ENCODE data around the gene ELOVL2. TPM values are rescaled to one million over a fixed set of nuclear protein-coding genes. Genes with fewer than 3 reads are reported as not detected.
"Not testable (repeated sequence)": the region's sequence is repeated elsewhere in the genome, so short reads cannot be mapped to it uniquely, and the experiment has no call there.

ELOVL2 gene
- 0.52 TPM for total RNA-seq

GRCh38 chr6:11043961-11044711 is at the start of gene ELOVL2:
ELOVL2 (minus strand) TSS chr6:11044305; CDS start chr6:11044230, 75 bp downstream.
- H3K27me3 ChIP-seq (ENCODE audit: control insufficient read depth in 3 of 3, insufficient read depth in 3 of 3, low read length in 3 of 3): peaks cover 30 to 39% (median 37%) of the 10 kb centered on the region in 3 donors
- no peaks in the 10 kb centered on the region for H3K9me3 ChIP-seq (ENCODE audit: control insufficient read depth in 3 of 3, low read length in 3 of 3)
- no peaks in the 10 kb centered on the region for H3K36me3 ChIP-seq (ENCODE audit: control insufficient read depth in 3 of 3, insufficient read depth in 3 of 3, low read length in 3 of 3)
- peak within 1 kb of the TSS in 1 of 3 donors; percentile 52 for H3K9ac ChIP-seq (ENCODE audit: low read depth in 1 of 3, low read length in 3 of 3)
- H3K4me1 ChIP-seq (ENCODE audit: control insufficient read depth in 3 of 3, insufficient read depth in 3 of 3, low read length in 3 of 3): no peaks in the 10 kb centered on the region
- peak within 1 kb of the TSS; percentile 40 to 51 (median 46) for H3K4me3 ChIP-seq (ENCODE audit: low read length in 3 of 3)
- no peak within 1 kb of the TSS for H3K27ac ChIP-seq (ENCODE audit: low read depth, low read length)

GRCh38 chr6:11093376-11093625 is 49.2 kb upstream of the ELOVL2 start:
- Histone ChIP-seq H3K4me1 (ENCODE audit: control insufficient read depth in 3 of 3, insufficient read depth in 3 of 3, low read length in 3 of 3) (peaks cover 9 to 16% (median 10%) of the 10 kb centered on the region in 3 donors), H3K36me3 (ENCODE audit: control insufficient read depth in 3 of 3, insufficient read depth in 3 of 3, low read length in 3 of 3) (no peaks in the 10 kb centered on the region), H3K9me3 (ENCODE audit: control insufficient read depth in 3 of 3, low read length in 3 of 3) (no peaks in the 10 kb centered on the region), H3K9ac (ENCODE audit: low read depth in 1 of 3, low read length in 3 of 3) (peak overlapping the region; percentile 85 to 91 (median 87)), H3K4me3 (ENCODE audit: low read length in 3 of 3) (peak overlapping the region; percentile 91 to 99 (median 97)), H3K27me3 (ENCODE audit: control insufficient read depth in 3 of 3, insufficient read depth in 3 of 3, low read length in 3 of 3) (no peaks in the 10 kb centered on the region), H3K27ac (ENCODE audit: low read depth, low read length) (peak overlapping the region; percentile 88)

- H3K27me3 ChIP-seq (ENCODE audit: control insufficient read depth in 3 of 3, insufficient read depth in 3 of 3, low read length in 3 of 3): no peaks in the 10 kb centered on the region
- peak overlapping the region; percentile 85 to 91 (median 87) for H3K9ac ChIP-seq (ENCODE audit: low read depth in 1 of 3, low read length in 3 of 3)
- H3K27ac ChIP-seq (ENCODE audit: low read depth, low read length): peak overlapping the region; percentile 88
- H3K36me3 ChIP-seq (ENCODE audit: control insufficient read depth in 3 of 3, insufficient read depth in 3 of 3, low read length in 3 of 3): no peaks in the 10 kb centered on the region
- peak overlapping the region; percentile 91 to 99 (median 97) for H3K4me3 ChIP-seq (ENCODE audit: low read length in 3 of 3)
- H3K4me1 ChIP-seq (ENCODE audit: control insufficient read depth in 3 of 3, insufficient read depth in 3 of 3, low read length in 3 of 3): peaks cover 9 to 16% (median 10%) of the 10 kb centered on the region in 3 donors
- H3K9me3 ChIP-seq (ENCODE audit: control insufficient read depth in 3 of 3, low read length in 3 of 3): no peaks in the 10 kb centered on the region
Observed at GRCh38 chr6:11092668-11093375, 48.7 kb upstream of the ELOVL2 start.

- not testable (repeated sequence) for H3K27me3 ChIP-seq (ENCODE audit: control insufficient read depth in 3 of 3, insufficient read depth in 3 of 3, low read length in 3 of 3); H3K9me3 ChIP-seq (ENCODE audit: control insufficient read depth in 3 of 3, low read length in 3 of 3); H3K27ac ChIP-seq (ENCODE audit: low read depth, low read length); H3K9ac ChIP-seq (ENCODE audit: low read depth in 1 of 3, low read length in 3 of 3); H3K36me3 ChIP-seq (ENCODE audit: control insufficient read depth in 3 of 3, insufficient read depth in 3 of 3, low read length in 3 of 3); H3K4me3 ChIP-seq (ENCODE audit: low read length in 3 of 3)
- peaks cover 9 to 16% (median 10%) of the 10 kb centered on the region in 3 donors for H3K4me1 ChIP-seq (ENCODE audit: control insufficient read depth in 3 of 3, insufficient read depth in 3 of 3, low read length in 3 of 3)
Observed at GRCh38 chr6:11091141-11091540, 47.0 kb upstream of the ELOVL2 start.

- no peak overlapping the region for H3K27ac ChIP-seq (ENCODE audit: low read depth, low read length)
- no peaks in the 10 kb centered on the region for H3K36me3 ChIP-seq (ENCODE audit: control insufficient read depth in 3 of 3, insufficient read depth in 3 of 3, low read length in 3 of 3)
- H3K4me3 ChIP-seq (ENCODE audit: low read length in 3 of 3): no peak overlapping the region
- H3K9ac ChIP-seq (ENCODE audit: low read depth in 1 of 3, low read length in 3 of 3): no peak overlapping the region
- H3K9me3 ChIP-seq (ENCODE audit: control insufficient read depth in 3 of 3, low read length in 3 of 3): no peaks in the 10 kb centered on the region
- peaks cover under 1 to 11% (median 4%) of the 10 kb centered on the region in 3 donors for H3K4me1 ChIP-seq (ENCODE audit: control insufficient read depth in 3 of 3, insufficient read depth in 3 of 3, low read length in 3 of 3)
- no peaks in the 10 kb centered on the region for H3K27me3 ChIP-seq (ENCODE audit: control insufficient read depth in 3 of 3, insufficient read depth in 3 of 3, low read length in 3 of 3)
Observed at GRCh38 chr6:11089695-11090094, 45.6 kb upstream of the ELOVL2 start.

- H3K9me3 ChIP-seq (ENCODE audit: control insufficient read depth in 3 of 3, low read length in 3 of 3); H3K36me3 ChIP-seq (ENCODE audit: control insufficient read depth in 3 of 3, insufficient read depth in 3 of 3, low read length in 3 of 3); H3K9ac ChIP-seq (ENCODE audit: low read depth in 1 of 3, low read length in 3 of 3); H3K4me3 ChIP-seq (ENCODE audit: low read length in 3 of 3); H3K27me3 ChIP-seq (ENCODE audit: control insufficient read depth in 3 of 3, insufficient read depth in 3 of 3, low read length in 3 of 3); H3K27ac ChIP-seq (ENCODE audit: low read depth, low read length); H3K4me1 ChIP-seq (ENCODE audit: control insufficient read depth in 3 of 3, insufficient read depth in 3 of 3, low read length in 3 of 3): not testable (repeated sequence)
Observed at GRCh38 chr6:11087141-11087812, 43.2 kb upstream of the ELOVL2 start.

GRCh38 chr6:11085758-11086435 is 41.8 kb upstream of the ELOVL2 start:
- no peak overlapping the region for H3K4me3 ChIP-seq (ENCODE audit: low read length in 3 of 3)
- H3K36me3 ChIP-seq (ENCODE audit: control insufficient read depth in 3 of 3, insufficient read depth in 3 of 3, low read length in 3 of 3): no peaks in the 10 kb centered on the region
- no peak overlapping the region for H3K9ac ChIP-seq (ENCODE audit: low read depth in 1 of 3, low read length in 3 of 3)
- H3K4me1 ChIP-seq (ENCODE audit: control insufficient read depth in 3 of 3, insufficient read depth in 3 of 3, low read length in 3 of 3): no peaks in the 10 kb centered on the region
- no peak overlapping the region for H3K27ac ChIP-seq (ENCODE audit: low read depth, low read length)
- peaks cover 0 to 3% (median 0%) of the 10 kb centered on the region in 3 donors for H3K27me3 ChIP-seq (ENCODE audit: control insufficient read depth in 3 of 3, insufficient read depth in 3 of 3, low read length in 3 of 3)
- no peaks in the 10 kb centered on the region for H3K9me3 ChIP-seq (ENCODE audit: control insufficient read depth in 3 of 3, low read length in 3 of 3)

GRCh38 chr6:11083956-11084355 is 39.9 kb upstream of the ELOVL2 start:
- Histone ChIP-seq H3K9me3 (ENCODE audit: control insufficient read depth in 3 of 3, low read length in 3 of 3) (no peaks in the 10 kb centered on the region), H3K4me1 (ENCODE audit: control insufficient read depth in 3 of 3, insufficient read depth in 3 of 3, low read length in 3 of 3) (no peaks in the 10 kb centered on the region), H3K9ac (ENCODE audit: low read depth in 1 of 3, low read length in 3 of 3) (no peak overlapping the region), H3K4me3 (ENCODE audit: low read length in 3 of 3) (no peak overlapping the region), H3K36me3 (ENCODE audit: control insufficient read depth in 3 of 3, insufficient read depth in 3 of 3, low read length in 3 of 3) (no peaks in the 10 kb centered on the region), H3K27me3 (ENCODE audit: control insufficient read depth in 3 of 3, insufficient read depth in 3 of 3, low read length in 3 of 3) (peaks cover 0 to 3% (median 0%) of the 10 kb centered on the region in 3 donors), H3K27ac (ENCODE audit: low read depth, low read length) (no peak overlapping the region)

GRCh38 chr6:11083491-11083890 is 39.4 kb upstream of the ELOVL2 start:
- H3K4me1 ChIP-seq (ENCODE audit: control insufficient read depth in 3 of 3, insufficient read depth in 3 of 3, low read length in 3 of 3): no peaks in the 10 kb centered on the region
- no peak overlapping the region for H3K4me3 ChIP-seq (ENCODE audit: low read length in 3 of 3)
- H3K27me3 ChIP-seq (ENCODE audit: control insufficient read depth in 3 of 3, insufficient read depth in 3 of 3, low read length in 3 of 3): peaks cover 0 to 3% (median 0%) of the 10 kb centered on the region in 3 donors
- H3K9me3 ChIP-seq (ENCODE audit: control insufficient read depth in 3 of 3, low read length in 3 of 3): no peaks in the 10 kb centered on the region
- no peak overlapping the region for H3K9ac ChIP-seq (ENCODE audit: low read depth in 1 of 3, low read length in 3 of 3)
- H3K27ac ChIP-seq (ENCODE audit: low read depth, low read length): no peak overlapping the region
- no peaks in the 10 kb centered on the region for H3K36me3 ChIP-seq (ENCODE audit: control insufficient read depth in 3 of 3, insufficient read depth in 3 of 3, low read length in 3 of 3)

Measured in skeletal muscle tissue (tissue), 4 donors.